Measurements from ENCODE around the gene CDC42BPA. TPM values are rescaled to one million over a fixed set of nuclear protein-coding genes. Genes with fewer than 3 reads are reported as not detected.

Gene CDC42BPA
- polyA plus RNA-seq, 1 donor from 2014 or later = 22.9 TPM

DNA sequence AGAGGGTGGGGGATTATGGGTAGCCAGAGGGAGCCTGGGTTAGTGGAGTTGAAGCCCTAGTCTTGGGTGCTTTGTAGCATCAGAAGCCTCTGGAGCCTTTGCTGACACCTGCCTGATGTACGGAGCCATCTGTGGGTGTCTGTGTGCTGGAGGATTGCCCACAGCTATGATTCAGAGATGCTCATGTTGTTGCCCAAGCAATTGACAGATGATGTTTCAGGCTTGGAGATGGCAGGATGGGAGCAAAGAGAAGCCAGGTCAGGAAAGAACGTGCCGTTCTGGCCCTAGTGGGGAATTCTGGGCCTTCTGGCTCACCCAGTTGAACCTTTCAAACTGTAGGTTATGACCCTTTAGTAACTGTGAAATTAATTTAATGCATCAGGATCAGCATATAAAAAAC, 350.6 kb downstream of the CDC42BPA start:
- H3K9ac ChIP-seq (ENCODE audit: low read length) = no peak overlapping the region
- H3K27ac ChIP-seq (ENCODE audit: low read length) = no peak overlapping the region

DNA sequence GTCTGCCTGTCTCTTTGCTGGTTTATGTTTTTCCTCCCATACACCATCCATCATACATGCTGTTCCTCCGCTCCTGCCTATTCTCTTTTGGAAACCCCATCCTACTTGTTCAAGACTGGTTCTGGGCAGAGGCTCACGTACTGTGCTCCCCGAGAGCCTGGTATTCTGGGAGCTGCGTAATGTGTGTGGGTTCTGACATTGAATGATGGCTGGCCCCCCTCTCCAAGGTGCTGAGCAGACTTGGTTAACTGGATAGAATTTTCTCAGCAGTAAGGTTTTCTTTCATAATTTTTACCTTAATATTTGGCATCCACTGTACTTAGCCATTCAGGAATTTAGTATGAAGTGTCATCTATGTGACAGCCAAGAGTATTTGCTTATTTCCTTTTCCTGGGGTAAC, 351.6 kb downstream of the CDC42BPA start:
- H3K9me2 ChIP-seq (ENCODE audit: insufficient read depth, low read length) = no peaks in the 10 kb centered on the region
- no peaks in the 10 kb centered on the region for H3K79me2 ChIP-seq (replicated peaks; ENCODE audit: insufficient read depth, low read length)
- no peak for TF ChIP-seq EP300 (conservative IDR thresholded peaks at IDR 0.05; ENCODE audit: poor library complexity, severe bottlenecking)
- no peak for TF ChIP-seq POLR2AphosphoS5 (IDR thresholded peaks at IDR 0.05)
- no peak for TF ChIP-seq RAD21 (conservative IDR thresholded peaks at IDR 0.05)
- no peak for TF ChIP-seq EZH2 (IDR thresholded peaks at IDR 0.05; ENCODE audit: borderline replicate concordance, insufficient read depth, low read length, poor library complexity, severe bottlenecking)
- no peaks in the 10 kb centered on the region for H4K20me1 ChIP-seq (ENCODE audit: insufficient read depth)
- no peaks in the 10 kb centered on the region for H3F3A ChIP-seq (ENCODE audit: insufficient read depth, low read length, poor library complexity, severe bottlenecking)
- H3K9ac ChIP-seq (ENCODE audit: low read length) = no peak overlapping the region
- no peak overlapping the region for H2AFZ ChIP-seq (ENCODE audit: low read depth, low read length)
- no peaks in the 10 kb centered on the region for H3K9me3 ChIP-seq (ENCODE audit: low read length)
- H3K4me2 ChIP-seq (ENCODE audit: low read length) = no peak overlapping the region
- H3K4me3 ChIP-seq (ENCODE audit: low read length) = no peak overlapping the region
- H3K27me3 ChIP-seq (ENCODE audit: insufficient read depth, low read depth, low read length) = no peaks in the 10 kb centered on the region
- no peaks in the 10 kb centered on the region for H3K36me3 ChIP-seq (ENCODE audit: insufficient read depth, low read length)
- H3K27ac ChIP-seq (ENCODE audit: low read length) = no peak overlapping the region

More for the DNA sequence above, 350.6 kb downstream of the CDC42BPA start:
- no peak for TF ChIP-seq POLR2AphosphoS5 (IDR thresholded peaks at IDR 0.05)
- no peak for TF ChIP-seq EZH2 (IDR thresholded peaks at IDR 0.05; ENCODE audit: borderline replicate concordance, insufficient read depth, low read length, poor library complexity, severe bottlenecking)
- TF ChIP-seq EP300 (conservative IDR thresholded peaks at IDR 0.05; ENCODE audit: poor library complexity, severe bottlenecking) = no peak
- no peak for TF ChIP-seq RAD21 (conservative IDR thresholded peaks at IDR 0.05)
- TF ChIP-seq SMC3 (conservative IDR thresholded peaks at IDR 0.05; ENCODE audit: poor library complexity) = no peak
- TF ChIP-seq, protein P1, sequence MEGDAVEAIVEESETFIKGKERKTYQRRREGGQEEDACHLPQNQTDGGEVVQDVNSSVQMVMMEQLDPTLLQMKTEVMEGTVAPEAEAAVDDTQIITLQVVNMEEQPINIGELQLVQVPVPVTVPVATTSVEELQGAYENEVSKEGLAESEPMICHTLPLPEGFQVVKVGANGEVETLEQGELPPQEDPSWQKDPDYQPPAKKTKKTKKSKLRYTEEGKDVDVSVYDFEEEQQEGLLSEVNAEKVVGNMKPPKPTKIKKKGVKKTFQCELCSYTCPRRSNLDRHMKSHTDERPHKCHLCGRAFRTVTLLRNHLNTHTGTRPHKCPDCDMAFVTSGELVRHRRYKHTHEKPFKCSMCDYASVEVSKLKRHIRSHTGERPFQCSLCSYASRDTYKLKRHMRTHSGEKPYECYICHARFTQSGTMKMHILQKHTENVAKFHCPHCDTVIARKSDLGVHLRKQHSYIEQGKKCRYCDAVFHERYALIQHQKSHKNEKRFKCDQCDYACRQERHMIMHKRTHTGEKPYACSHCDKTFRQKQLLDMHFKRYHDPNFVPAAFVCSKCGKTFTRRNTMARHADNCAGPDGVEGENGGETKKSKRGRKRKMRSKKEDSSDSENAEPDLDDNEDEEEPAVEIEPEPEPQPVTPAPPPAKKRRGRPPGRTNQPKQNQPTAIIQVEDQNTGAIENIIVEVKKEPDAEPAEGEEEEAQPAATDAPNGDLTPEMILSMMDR (IDR thresholded peaks at IDR 0.05; ENCODE audit: poor library complexity, severe bottlenecking) = no peak
- TF ChIP-seq MXI1 (conservative IDR thresholded peaks at IDR 0.05; ENCODE audit: poor library complexity, severe bottlenecking) = no peak
- Histone ChIP-seq H4K20me1 (ENCODE audit: insufficient read depth) (no peaks in the 10 kb centered on the region), H3K36me3 (ENCODE audit: insufficient read depth, low read length) (no peaks in the 10 kb centered on the region), H3K27me3 (ENCODE audit: insufficient read depth, low read depth, low read length) (no peaks in the 10 kb centered on the region), H3F3A (ENCODE audit: insufficient read depth, low read length, poor library complexity, severe bottlenecking) (no peaks in the 10 kb centered on the region), H3K4me3 (ENCODE audit: low read length) (no peak overlapping the region), H3K9me3 (ENCODE audit: low read length) (no peaks in the 10 kb centered on the region), H3K4me2 (ENCODE audit: low read length) (no peak overlapping the region), H3K79me2 (replicated peaks; ENCODE audit: insufficient read depth, low read length) (no peaks in the 10 kb centered on the region), H3K9me2 (ENCODE audit: insufficient read depth, low read length) (no peaks in the 10 kb centered on the region), H2AFZ (ENCODE audit: low read depth, low read length) (no peak overlapping the region)

DNA sequence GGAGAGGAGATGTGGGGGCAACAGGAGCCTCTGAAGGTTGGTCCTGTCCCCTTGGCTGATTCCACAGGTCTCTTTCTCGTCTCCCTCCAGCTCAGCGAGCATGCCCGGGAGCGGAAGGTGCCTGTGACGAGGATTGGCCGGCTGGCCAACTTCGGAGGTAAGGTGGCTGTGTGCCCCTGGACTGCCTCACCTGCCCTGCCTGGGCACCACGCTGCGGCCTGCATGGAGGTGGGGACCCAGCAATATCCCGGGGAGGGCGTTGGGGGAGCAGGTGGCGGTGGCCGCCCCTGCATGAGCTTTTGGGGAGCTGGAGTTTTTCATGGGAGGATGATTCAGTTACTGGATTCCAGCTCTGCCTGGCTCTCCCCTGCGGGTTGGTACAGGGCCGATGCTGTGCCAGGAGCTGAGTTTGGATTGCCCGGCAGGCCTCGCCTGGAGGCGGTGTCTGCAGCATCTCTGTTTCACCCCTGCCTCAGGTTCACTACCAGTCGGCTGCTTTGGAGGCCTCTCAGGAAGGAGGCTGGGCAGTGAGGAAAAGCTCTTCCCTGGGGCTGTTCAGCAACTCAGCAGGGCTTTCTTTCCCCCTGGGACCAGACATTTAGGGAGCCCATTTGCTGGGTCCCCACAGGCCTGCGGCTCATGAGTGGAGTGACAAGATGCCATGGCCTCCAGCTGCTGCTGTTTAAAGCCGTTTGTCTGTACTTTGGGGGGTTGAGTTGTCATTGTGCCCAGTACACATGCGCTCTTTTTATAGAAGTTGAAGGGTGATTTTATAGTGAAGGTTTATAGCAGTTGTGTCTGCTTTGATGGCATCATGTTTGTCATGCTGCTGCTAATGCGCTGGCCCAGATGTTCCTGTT, 352.5 kb downstream of the CDC42BPA start:
- H3K4me2 ChIP-seq (ENCODE audit: low read length) = no peak overlapping the region
- H3K9ac ChIP-seq (ENCODE audit: low read length) = no peak overlapping the region
- no peaks in the 10 kb centered on the region for H3K9me3 ChIP-seq (ENCODE audit: low read length)
- H3K36me3 ChIP-seq (ENCODE audit: insufficient read depth, low read length) = no peaks in the 10 kb centered on the region
- no peaks in the 10 kb centered on the region for H4K20me1 ChIP-seq (ENCODE audit: insufficient read depth)
- no peaks in the 10 kb centered on the region for H3F3A ChIP-seq (ENCODE audit: insufficient read depth, low read length, poor library complexity, severe bottlenecking)
- no peak for TF ChIP-seq MXI1 (conservative IDR thresholded peaks at IDR 0.05; ENCODE audit: poor library complexity, severe bottlenecking)
- TF ChIP-seq RAD21 (conservative IDR thresholded peaks at IDR 0.05) = no peak
- TF ChIP-seq EZH2 (IDR thresholded peaks at IDR 0.05; ENCODE audit: borderline replicate concordance, insufficient read depth, low read length, poor library complexity, severe bottlenecking) = no peak
- no peak overlapping the region for H3K4me3 ChIP-seq (ENCODE audit: low read length)
- H2AFZ ChIP-seq (ENCODE audit: low read depth, low read length) = no peak overlapping the region
- no peak overlapping the region for H3K27ac ChIP-seq (ENCODE audit: low read length)
- no peaks in the 10 kb centered on the region for H3K9me2 ChIP-seq (ENCODE audit: insufficient read depth, low read length)
- H3K79me2 ChIP-seq (replicated peaks; ENCODE audit: insufficient read depth, low read length) = no peaks in the 10 kb centered on the region
- H3K27me3 ChIP-seq (ENCODE audit: insufficient read depth, low read depth, low read length) = no peaks in the 10 kb centered on the region
